NB4 (cell line): Measurements from ENCODE around the gene CYP39A1.

Experiments
- MYC ChIP-seq: IDR thresholded peaks from 2 replicates; pipeline ENCODE4 v1.6.1; 2011; ENCODE audit warnings: low read depth, low read length
- POLR2A ChIP-seq: IDR thresholded peaks from 2 replicates; pipeline ENCODE4 v1.6.1; 2011; ENCODE audit warnings: mild to moderate bottlenecking; ENCODE audit not compliant: insufficient read length; ENCODE audit errors: extremely low read depth
- TF ChIP-seq, protein P1 (sequence below): IDR thresholded peaks from one replicate; pipeline ENCODE4 v1.5.1; 2012; ENCODE audit warnings: low read depth, low read length
- TF ChIP-seq, protein P2 (sequence below): IDR thresholded peaks from 2 replicates; pipeline ENCODE4 v1.6.1; 2011; ENCODE audit warnings: low read depth, low read length

DNA sequence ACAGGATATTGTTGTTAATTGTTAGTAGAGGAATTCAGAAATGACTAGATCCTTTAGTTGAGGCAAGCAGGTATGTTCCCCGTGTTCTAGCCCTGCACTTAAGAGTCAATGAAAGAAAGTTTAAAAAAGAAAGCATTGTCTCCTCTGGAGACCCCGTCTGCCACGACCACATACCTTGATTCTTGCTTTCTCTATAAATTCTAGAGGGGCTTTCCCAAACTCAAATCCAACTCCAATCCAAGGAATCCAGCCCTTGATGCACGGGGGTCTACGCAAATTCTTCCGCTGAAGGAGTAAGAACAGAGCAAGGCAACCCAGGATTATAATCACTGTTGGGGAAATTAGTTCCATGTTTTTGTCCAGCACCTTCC is 401 bp downstream of the CYP39A1 start:
- TF ChIP-seq POLR2A (no peak), MYC (no peak)
- TF ChIP-seq, protein P1, sequence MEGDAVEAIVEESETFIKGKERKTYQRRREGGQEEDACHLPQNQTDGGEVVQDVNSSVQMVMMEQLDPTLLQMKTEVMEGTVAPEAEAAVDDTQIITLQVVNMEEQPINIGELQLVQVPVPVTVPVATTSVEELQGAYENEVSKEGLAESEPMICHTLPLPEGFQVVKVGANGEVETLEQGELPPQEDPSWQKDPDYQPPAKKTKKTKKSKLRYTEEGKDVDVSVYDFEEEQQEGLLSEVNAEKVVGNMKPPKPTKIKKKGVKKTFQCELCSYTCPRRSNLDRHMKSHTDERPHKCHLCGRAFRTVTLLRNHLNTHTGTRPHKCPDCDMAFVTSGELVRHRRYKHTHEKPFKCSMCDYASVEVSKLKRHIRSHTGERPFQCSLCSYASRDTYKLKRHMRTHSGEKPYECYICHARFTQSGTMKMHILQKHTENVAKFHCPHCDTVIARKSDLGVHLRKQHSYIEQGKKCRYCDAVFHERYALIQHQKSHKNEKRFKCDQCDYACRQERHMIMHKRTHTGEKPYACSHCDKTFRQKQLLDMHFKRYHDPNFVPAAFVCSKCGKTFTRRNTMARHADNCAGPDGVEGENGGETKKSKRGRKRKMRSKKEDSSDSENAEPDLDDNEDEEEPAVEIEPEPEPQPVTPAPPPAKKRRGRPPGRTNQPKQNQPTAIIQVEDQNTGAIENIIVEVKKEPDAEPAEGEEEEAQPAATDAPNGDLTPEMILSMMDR: no peak
- TF ChIP-seq, protein P2, sequence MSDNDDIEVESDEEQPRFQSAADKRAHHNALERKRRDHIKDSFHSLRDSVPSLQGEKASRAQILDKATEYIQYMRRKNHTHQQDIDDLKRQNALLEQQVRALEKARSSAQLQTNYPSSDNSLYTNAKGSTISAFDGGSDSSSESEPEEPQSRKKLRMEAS: no peak
